Measurements from ENCODE around the gene TXLNB. TPM values are rescaled to one million over a fixed set of nuclear protein-coding genes. Genes with fewer than 3 reads are reported as not detected.

Gene TXLNB
- total RNA-seq, 2 donors from 2014 or later = 0.32 to 1.2 TPM

DNA sequence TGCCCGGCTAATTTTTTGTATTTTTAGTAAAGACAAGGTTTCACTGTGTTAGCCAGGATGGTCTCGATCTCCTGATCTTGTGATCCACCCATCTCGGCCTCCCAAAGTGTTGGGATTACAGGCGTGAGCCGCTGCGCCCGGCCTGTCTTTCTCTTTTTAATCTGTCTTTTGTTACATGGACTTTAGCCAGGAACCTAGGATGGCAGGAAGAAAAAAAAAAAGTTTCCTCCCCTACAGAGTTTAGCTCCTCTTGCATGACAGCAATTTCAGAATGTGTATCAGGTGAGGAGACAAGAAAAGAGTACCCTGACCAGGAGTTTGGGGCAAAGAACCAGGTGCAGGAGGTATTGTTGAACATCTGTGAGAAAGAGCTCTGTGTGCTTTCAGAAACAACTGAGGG lies 21.4 kb upstream of the TXLNB start:
- no peaks in the 10 kb centered on the region for H3K36me3 ChIP-seq
- no peak for DNase-seq (ENCODE audit: low spot score)
- H3K4me1 ChIP-seq (replicated peaks) = no peaks in the 10 kb centered on the region
- H3K9me3 ChIP-seq = no peaks in the 10 kb centered on the region
- no peak for TF ChIP-seq POLR2AphosphoS5 (IDR thresholded peaks at IDR 0.05)
- TF ChIP-seq, protein P1, sequence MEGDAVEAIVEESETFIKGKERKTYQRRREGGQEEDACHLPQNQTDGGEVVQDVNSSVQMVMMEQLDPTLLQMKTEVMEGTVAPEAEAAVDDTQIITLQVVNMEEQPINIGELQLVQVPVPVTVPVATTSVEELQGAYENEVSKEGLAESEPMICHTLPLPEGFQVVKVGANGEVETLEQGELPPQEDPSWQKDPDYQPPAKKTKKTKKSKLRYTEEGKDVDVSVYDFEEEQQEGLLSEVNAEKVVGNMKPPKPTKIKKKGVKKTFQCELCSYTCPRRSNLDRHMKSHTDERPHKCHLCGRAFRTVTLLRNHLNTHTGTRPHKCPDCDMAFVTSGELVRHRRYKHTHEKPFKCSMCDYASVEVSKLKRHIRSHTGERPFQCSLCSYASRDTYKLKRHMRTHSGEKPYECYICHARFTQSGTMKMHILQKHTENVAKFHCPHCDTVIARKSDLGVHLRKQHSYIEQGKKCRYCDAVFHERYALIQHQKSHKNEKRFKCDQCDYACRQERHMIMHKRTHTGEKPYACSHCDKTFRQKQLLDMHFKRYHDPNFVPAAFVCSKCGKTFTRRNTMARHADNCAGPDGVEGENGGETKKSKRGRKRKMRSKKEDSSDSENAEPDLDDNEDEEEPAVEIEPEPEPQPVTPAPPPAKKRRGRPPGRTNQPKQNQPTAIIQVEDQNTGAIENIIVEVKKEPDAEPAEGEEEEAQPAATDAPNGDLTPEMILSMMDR (IDR thresholded peaks at IDR 0.05) = no peak
- no peak overlapping the region for H3K27ac ChIP-seq
- intact Hi-C loops (cut with DNase I) = no loop called here
- no peaks in the 10 kb centered on the region for H3K27me3 ChIP-seq (replicated peaks; ENCODE audit: insufficient read depth)
- no peak overlapping the region for H3K4me3 ChIP-seq
- 97% methylated on average over 7 of the region's 7 CpGs for WGBS

GRCh38 chr6:139311831-139312230 lies 20.0 kb upstream of the TXLNB start:
- no peaks in the 10 kb centered on the region for H3K4me1 ChIP-seq (replicated peaks)
- no peaks in the 10 kb centered on the region for H3K9me3 ChIP-seq
- TF ChIP-seq POLR2A (IDR thresholded peaks at IDR 0.05) (no peak), POLR2AphosphoS5 (IDR thresholded peaks at IDR 0.05) (no peak)
- TF ChIP-seq, protein P1 (IDR thresholded peaks at IDR 0.05) = no peak
- no peak overlapping the region for H3K27ac ChIP-seq
- H3K36me3 ChIP-seq = no peaks in the 10 kb centered on the region
- H3K27me3 ChIP-seq (replicated peaks; ENCODE audit: insufficient read depth) = no peaks in the 10 kb centered on the region
- intact Hi-C loops (cut with DNase I) = no loop called here
- 100% methylated on average over 2 of the region's 2 CpGs for WGBS
- no peak overlapping the region for H3K4me3 ChIP-seq
- DNase-seq (ENCODE audit: low spot score) = no peak

GRCh38 chr6:139308936-139309603 lies 17.3 kb upstream of the TXLNB start:
- DNase-seq (ENCODE audit: low spot score) = no peak
- WGBS = 70% methylated on average over 2 of the region's 2 CpGs
- H3K4me3 ChIP-seq = no peak overlapping the region
- TF ChIP-seq, protein P1 (IDR thresholded peaks at IDR 0.05) = no peak
- TF ChIP-seq POLR2AphosphoS5 (IDR thresholded peaks at IDR 0.05) (no peak), POLR2A (IDR thresholded peaks at IDR 0.05) (no peak)
- H3K27me3 ChIP-seq (replicated peaks; ENCODE audit: insufficient read depth) = no peaks in the 10 kb centered on the region
- intact Hi-C loops (cut with DNase I) = no loop called here
- H3K27ac ChIP-seq = no peak overlapping the region
- H3K9me3 ChIP-seq = no peaks in the 10 kb centered on the region
- no peaks in the 10 kb centered on the region for H3K4me1 ChIP-seq (replicated peaks)
- H3K36me3 ChIP-seq = no peaks in the 10 kb centered on the region

DNA sequence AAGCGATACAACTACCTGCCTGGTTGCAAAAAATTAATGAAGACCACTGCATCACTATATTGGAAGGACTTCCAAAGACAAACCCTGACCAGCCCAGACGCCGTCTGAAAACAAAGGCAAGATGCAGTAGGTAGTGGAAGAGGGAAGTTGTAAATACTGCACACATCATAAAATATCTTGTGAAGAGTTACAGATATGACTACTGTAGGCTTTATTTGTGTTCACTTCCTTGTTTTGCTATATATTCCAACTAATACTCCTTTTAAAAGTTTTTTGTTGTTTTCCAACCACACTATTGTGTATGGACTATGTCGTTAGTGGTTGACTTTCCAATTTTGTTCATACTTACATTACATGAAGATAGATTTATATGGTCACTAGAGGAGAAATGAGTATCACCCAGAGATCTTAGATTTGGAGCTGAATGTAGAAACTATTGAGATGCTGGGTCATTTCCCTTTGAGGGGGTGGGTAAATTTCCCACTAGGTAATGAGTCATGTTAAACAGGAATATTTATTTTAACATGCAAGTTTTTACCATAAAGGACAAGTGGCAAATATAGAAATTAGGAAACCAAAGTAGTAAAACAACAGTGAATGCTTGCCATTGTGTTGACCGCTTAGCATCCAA lies 16.6 kb upstream of the TXLNB start:
- 56% methylated on average over 5 of the region's 5 CpGs for WGBS
- Histone ChIP-seq H3K9me3 (no peaks in the 10 kb centered on the region), H3K27me3 (replicated peaks; ENCODE audit: insufficient read depth) (no peaks in the 10 kb centered on the region), H3K4me3 (no peak overlapping the region), H3K4me1 (replicated peaks) (no peaks in the 10 kb centered on the region), H3K27ac (no peak overlapping the region), H3K36me3 (no peaks in the 10 kb centered on the region)
- TF ChIP-seq POLR2A (IDR thresholded peaks at IDR 0.05) = no peak
- TF ChIP-seq, protein P1 (IDR thresholded peaks at IDR 0.05) = no peak
- TF ChIP-seq POLR2AphosphoS5 (IDR thresholded peaks at IDR 0.05) = no peak
- intact Hi-C loops (cut with DNase I) = no loop called here
- no peak for DNase-seq (ENCODE audit: low spot score)

Data from prostate gland (tissue), 2 donors.